Activated T-cell treated with anti-CD3 and anti-CD28 coated beads, Interleukin-2, amount 50 U/mL, for 24 hours (primary cell): ENCODE results near the gene ADARB2.
A peak's percentile ranks its signal among the peaks of the same experiment; 100 is the strongest.
"Not testable (repeated sequence)": the region's sequence is repeated elsewhere in the genome, so short reads cannot be mapped to it uniquely, and the experiment has no call there.

Experiments
- DNase-seq: peaks from one replicate; pipeline ENCODE4 v3.0.0-alpha.2; 2020
- H3K27ac Mint-ChIP-seq: 2 replicates; pipeline ENCODE4 v1.8.0; 2020; ENCODE audit warnings: mild to moderate bottlenecking, mixed read lengths
- H3K27me3 Mint-ChIP-seq: 2 replicates; pipeline ENCODE4 v1.8.0; 2020; ENCODE audit warnings: mixed read lengths
- H3K36me3 Mint-ChIP-seq: 2 replicates; pipeline ENCODE4 v1.8.0; 2020; ENCODE audit warnings: low read depth, mixed read lengths
- H3K4me1 Mint-ChIP-seq: 2 replicates; pipeline ENCODE4 v1.8.0; 2020; ENCODE audit warnings: low read depth, mixed read lengths
- H3K4me3 Mint-ChIP-seq: 2 replicates; pipeline ENCODE4 v1.8.0; 2020; ENCODE audit warnings: mild to moderate bottlenecking, moderate library complexity, mixed read lengths
- H3K9me3 Mint-ChIP-seq: 2 replicates; pipeline ENCODE4 v1.8.0; 2020; ENCODE audit warnings: mixed read lengths

The ADARB2 gene

DNA sequence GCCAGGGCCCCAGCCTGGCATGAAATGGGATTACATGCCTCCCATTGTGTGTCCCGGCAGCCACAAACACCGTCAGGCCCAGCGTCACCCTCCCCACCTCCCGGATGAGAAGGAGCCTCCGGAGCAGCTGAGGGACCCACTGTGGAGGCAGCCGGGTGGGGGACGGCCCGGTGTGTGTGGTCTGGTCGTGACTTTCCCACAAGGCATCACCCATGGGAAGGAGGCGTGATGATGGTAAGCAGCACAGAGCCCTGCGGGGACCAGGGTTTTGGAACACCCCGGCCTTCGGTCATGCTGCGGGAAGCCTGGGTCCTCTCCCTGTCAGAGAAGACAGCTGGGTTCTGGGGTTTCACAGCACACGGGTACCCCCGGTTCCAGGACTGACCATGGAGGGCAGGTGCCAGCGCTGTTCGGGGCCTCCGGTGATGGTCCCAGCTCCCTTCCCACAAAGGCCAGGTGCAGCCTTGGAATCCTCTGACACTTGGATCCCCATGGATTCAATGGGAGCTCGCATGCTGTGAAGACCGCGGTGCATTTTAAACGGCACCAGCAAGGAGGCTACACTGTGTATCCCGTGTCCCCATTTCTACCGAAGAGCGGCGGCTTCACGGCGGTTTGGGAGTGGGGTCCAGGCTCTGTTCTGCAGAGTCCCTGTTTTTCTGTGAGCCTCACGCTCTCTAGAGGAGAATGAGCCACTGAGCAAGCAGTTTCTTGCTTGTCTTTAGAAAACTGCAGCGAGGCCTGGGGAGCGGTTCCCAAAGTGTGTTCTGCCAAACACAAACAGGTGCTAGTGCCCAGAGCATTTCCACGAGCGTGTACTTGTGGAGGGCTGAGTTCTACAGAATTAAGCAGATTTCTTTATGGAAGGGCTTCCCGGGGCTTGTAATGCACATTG lies 336.0 kb downstream of the ADARB2 start:
- no peak for DNase-seq
- no peaks in the 10 kb centered on the region for H3K36me3 Mint-ChIP-seq
- H3K9me3 Mint-ChIP-seq = no peaks in the 10 kb centered on the region
- no peak overlapping the region for H3K27ac Mint-ChIP-seq
- no peaks in the 10 kb centered on the region for H3K27me3 Mint-ChIP-seq
- no peaks in the 10 kb centered on the region for H3K4me1 Mint-ChIP-seq
- no peak overlapping the region for H3K4me3 Mint-ChIP-seq

DNA sequence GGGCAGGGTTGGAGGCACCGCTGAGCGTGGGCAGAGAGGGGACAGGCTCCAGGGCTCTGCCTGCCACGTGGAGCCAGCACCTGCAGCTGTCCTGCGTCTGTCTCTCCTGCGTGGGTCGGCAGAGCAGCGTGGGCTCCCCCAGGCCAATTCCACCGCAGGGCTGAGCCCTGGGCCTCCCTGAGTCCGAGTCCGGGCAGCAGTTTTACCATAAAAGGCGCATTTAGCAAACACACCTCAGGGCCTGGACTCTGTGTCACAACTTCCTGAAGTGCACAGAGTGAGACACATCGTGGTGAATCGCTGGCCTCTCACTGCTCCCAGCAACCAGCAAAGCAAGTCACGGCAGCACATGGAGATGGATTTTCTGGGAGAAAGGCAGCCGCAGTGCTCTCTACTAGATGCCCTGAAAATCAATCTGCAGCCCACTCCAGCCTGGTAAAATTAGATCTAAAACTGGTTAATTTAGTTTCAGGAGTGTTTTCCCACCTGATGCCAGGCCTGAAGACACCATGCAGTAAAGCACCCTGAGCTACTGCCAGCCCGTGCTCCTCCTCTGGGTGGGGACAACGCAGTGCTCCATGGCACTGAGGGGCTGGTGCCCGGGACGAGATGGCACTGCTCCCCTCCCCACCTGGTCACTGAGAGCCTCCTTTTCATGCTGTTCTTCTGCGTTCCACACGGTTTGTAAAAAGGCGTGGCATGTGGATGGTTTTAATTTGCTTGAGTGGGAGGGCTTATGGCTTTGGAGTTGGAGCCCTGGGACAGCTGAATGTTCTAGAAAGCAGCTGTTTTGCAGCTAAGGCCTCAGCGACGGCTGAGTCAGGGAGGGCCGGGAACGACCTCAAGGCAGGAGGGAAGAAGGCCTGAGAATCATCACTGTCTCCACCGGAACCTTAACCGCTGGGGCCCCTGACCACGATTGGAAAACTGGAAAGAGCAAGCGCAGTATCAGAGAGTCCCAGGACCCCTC lies 336.9 kb downstream of the ADARB2 start:
- Mint-ChIP-seq H3K4me3 (no peak overlapping the region), H3K27me3 (no peaks in the 10 kb centered on the region), H3K36me3 (no peaks in the 10 kb centered on the region), H3K4me1 (no peaks in the 10 kb centered on the region), H3K9me3 (no peaks in the 10 kb centered on the region), H3K27ac (no peak overlapping the region)
- DNase-seq = no peak

DNA sequence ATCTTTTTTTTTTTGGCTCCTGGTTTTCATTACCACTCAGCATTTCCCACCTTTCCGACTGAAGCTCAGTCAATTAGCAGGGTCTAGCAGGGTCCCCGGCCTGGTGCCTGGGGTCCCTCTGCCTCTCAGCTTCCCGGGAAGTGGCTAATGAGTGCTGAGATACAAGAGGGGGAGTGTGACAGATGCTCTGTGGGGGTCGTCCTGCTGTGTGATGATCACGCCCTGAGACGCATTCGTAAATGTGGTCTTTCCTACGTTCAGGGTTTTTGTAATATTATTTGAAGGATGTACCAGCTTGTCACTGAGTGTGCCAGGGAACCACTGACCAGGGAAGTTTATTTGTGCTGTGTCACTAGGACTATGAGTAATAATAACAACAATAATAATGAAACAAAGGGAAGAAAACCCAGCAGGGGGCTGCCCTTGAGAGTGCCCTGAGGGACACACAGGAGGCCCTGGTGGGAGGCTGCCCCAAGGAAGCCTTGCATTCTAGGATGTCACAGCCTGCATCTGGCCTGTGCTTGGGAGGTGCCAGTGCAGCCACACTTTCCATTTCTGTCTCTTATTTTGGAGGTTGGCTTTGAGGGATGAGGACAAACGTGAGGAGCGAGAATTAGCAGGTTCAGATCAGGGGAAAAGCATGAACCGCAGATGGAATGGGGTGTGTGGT lies 337.8 kb downstream of the ADARB2 start:
- Mint-ChIP-seq H3K4me1 (no peaks in the 10 kb centered on the region), H3K9me3 (no peaks in the 10 kb centered on the region), H3K36me3 (no peaks in the 10 kb centered on the region), H3K4me3 (no peak overlapping the region), H3K27me3 (no peaks in the 10 kb centered on the region), H3K27ac (no peak overlapping the region)
- peak; percentile 2 for DNase-seq

DNA sequence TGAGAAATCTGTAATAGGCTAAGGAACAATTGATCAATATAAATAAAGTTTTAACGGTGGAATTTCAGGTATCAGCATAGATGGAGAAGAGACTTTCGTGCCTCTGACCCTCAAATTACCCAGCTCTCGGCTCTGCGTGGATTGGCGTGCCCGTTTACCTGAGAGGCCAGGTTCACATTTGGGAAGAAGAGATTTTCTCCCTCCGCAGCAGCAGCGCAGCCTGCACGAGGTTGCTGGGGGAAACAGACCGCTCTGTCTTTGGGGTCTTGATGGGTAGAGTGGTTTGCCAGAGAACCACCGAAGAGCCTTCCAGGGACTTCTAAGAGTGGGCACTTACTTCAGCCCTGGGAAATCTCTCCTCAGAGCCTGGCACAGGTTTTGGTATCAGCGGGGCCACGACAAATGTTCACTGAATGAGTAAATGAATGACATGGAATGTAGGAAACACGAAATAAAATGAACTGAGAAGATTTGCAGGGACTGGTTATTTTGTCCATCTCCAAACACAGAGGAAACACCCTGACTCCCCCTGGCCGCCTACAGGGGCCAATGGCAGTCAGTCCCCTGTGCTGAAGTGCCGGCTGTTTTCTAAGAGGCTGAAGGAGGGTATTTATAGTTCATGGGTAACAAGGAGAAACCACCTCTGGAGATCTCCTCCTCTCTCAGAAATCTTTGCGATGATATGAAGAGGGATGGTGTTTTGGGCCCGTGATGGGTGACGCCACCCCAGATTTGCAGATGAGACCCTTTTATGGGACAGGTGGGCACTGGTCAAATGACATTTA lies 338.5 kb downstream of the ADARB2 start:
- DNase-seq = no peak
- H3K9me3 Mint-ChIP-seq = no peaks in the 10 kb centered on the region
- no peaks in the 10 kb centered on the region for H3K27me3 Mint-ChIP-seq
- no peaks in the 10 kb centered on the region for H3K36me3 Mint-ChIP-seq
- H3K4me1 Mint-ChIP-seq = no peaks in the 10 kb centered on the region
- no peak overlapping the region for H3K4me3 Mint-ChIP-seq
- no peak overlapping the region for H3K27ac Mint-ChIP-seq

DNA sequence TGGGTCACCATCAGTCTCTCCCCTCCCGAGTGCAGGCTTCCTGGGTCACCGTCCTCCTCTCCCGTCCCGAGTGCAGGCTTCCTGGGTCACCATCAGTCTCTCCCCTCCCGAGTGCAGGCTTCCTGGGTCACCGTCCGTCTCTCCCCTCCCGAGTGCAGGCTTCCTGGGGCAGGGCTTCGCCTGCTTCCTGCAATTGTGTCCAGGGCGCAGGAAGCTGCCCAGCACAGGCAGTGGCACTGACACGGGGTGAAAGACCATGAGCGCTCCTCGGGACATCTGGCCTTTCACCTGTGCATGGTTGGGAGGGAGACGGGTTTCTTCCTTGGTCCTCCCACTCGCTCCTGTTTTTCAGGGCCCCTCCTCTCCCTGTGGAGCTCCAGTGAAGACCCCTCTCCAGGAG lies 339.2 kb downstream of the ADARB2 start:
- not testable (repeated sequence) for H3K27me3 Mint-ChIP-seq, H3K4me3 Mint-ChIP-seq
- DNase-seq = peak; percentile 18

DNA sequence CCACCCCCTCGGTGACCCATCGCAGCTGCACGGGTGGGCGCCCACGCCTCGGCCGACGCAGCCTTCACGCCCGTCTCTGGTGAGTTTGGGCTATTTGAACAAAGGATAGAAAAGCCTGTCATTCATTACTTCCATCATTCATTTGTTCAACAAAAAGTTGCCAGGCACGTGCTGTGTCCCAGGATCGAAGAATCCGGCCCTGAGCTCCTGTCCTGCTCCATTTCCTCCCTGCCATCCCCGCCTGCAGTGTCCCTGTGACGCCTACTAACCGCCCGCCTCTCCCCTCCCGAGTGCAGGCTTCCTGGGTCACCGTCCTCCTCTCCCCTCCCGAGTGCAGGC lies 341.1 kb downstream of the ADARB2 start:
- peak; percentile 8 for DNase-seq
- Mint-ChIP-seq H3K27me3 (no peaks in the 10 kb centered on the region), H3K27ac (no peak overlapping the region), H3K9me3 (no peaks in the 10 kb centered on the region), H3K36me3 (no peaks in the 10 kb centered on the region), H3K4me1 (no peaks in the 10 kb centered on the region), H3K4me3 (no peak overlapping the region)

More for the DNA sequence above, 339.2 kb downstream of the ADARB2 start:
- not testable (repeated sequence) for H3K27ac Mint-ChIP-seq, H3K9me3 Mint-ChIP-seq, H3K36me3 Mint-ChIP-seq, H3K4me1 Mint-ChIP-seq

DNA sequence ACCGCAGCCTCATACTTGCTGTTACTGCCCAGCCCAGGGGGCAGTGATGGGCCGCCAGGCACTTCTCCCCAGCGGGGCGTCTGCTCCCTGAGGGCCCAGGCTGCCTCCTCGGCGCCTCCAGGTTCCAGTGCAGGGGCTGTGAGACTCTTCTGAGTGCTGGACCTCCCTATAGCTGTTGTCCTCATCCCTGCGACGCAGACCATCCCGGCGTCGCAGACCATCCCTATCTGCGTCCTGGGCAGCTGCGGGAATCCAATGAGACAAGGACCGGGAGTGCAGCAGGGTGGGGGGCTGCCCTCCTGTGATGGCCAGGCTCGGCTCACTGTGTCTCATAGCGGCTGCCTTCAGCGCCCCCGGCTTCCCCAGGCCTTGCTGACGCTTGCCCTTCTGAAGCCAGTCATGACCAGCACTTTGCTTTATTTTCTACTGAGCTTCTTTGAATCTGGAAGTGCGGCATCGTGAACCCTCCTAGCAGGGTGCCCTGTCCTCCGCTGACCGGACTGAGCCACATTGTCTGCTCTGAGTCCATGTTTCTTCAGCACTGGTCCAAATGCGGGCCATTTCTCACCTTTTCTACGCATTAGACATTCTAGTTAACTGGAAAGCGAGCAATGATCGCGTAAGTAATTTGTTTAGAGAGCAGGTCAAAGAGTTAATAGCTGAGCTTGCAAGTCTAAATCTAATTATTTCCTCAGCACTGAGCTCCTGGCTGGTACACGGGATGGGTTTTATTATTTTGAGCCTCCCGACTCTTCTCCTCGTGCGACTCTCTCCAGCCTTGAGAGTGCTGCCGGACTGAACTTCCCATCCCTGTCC lies 341.6 kb downstream of the ADARB2 start:
- no peaks in the 10 kb centered on the region for H3K27me3 Mint-ChIP-seq
- H3K4me1 Mint-ChIP-seq = no peaks in the 10 kb centered on the region
- H3K4me3 Mint-ChIP-seq = no peak overlapping the region
- H3K27ac Mint-ChIP-seq = no peak overlapping the region
- H3K36me3 Mint-ChIP-seq = no peaks in the 10 kb centered on the region
- no peaks in the 10 kb centered on the region for H3K9me3 Mint-ChIP-seq
- DNase-seq = peak; percentile 8

DNA sequence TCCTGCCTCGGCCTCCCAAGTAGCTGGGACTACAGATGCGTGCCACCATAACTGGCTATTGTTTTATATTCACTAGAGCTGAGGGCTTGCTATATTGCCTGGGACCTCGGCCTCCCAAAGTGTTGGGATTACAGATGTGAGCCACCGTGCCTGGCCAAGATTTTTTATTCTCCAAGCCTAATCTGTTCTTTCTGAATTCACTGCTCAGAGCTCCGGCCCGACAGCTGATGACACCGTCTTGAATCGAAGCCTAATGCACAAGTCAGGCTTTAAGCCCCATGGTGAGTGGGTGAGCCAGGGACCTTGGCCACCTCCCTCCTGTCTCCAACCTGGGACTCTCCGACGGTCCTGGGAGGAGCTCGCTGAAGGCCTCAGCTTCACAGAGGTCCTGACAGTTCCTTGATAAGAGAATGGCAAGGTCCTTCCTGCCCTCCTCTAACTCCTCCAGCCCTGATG lies 342.3 kb downstream of the ADARB2 start:
- Mint-ChIP-seq H3K9me3 (no peaks in the 10 kb centered on the region), H3K27ac (no peak overlapping the region)

DNA sequence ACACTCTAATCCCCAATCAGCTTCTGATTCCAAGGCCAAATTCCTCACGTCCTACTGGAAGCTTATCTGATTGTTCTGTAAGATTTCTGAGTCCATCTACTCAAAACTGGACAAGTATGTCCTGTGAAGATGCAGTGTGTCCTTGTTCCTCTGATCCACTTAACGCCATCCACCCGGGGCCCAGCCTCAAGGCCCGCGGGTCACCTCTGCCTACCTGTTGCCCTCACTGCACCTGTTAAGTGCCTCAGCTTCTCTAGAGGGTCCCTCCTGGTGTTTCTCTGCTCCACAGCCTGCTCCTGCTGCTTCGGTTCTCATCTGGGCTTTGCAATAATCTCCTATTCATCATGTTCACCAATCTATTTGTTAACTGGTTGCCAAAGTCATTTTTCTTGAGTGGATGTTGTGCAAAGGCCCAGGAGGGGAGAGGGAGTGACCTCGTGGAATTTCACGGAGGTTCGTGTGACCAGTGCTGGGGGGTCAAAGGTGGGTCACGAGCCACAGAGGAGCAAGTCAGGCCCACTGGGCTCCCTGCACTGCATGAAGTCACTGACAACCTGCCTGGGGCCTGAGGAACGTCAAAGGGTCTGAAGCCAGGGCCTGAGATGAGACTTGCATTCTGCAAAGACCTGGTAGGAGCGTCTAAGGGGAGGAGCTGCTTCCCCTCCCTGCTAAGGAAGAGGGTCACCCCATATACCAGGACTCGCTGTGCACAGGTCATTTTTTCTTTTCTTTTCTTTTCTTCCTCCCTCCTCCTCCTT lies 343.0 kb downstream of the ADARB2 start:
- Mint-ChIP-seq H3K9me3 (no peaks in the 10 kb centered on the region), H3K36me3 (no peaks in the 10 kb centered on the region), H3K4me3 (no peak overlapping the region), H3K27ac (no peak overlapping the region), H3K27me3 (no peaks in the 10 kb centered on the region), H3K4me1 (no peaks in the 10 kb centered on the region)
- DNase-seq = peak; percentile 16

More for the DNA sequence above, 342.3 kb downstream of the ADARB2 start:
- Mint-ChIP-seq H3K4me3 (no peak overlapping the region), H3K27me3 (no peaks in the 10 kb centered on the region), H3K36me3 (no peaks in the 10 kb centered on the region), H3K4me1 (no peaks in the 10 kb centered on the region)
- DNase-seq = peak; percentile 18

DNA sequence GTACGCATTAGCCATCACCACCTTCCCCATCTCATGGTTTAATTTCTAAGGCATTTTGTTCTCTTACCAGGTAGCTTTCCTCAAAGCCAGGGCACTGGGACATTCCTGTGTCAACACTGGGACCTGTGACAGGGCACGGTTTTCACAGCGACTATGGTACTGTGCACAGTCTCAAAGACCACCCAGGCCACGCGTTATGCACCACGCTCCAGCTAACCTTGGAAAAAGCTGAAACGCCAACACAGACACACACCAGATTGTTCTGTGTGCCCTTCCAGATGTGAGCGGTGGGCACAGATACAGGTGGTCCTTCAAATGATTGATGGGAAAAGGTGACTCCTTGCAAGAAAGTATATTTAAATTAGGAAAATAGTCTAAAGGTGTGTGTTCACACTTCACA lies 343.8 kb downstream of the ADARB2 start:
- Mint-ChIP-seq H3K36me3 (no peaks in the 10 kb centered on the region), H3K9me3 (no peaks in the 10 kb centered on the region), H3K27ac (no peak overlapping the region), H3K27me3 (no peaks in the 10 kb centered on the region), H3K4me1 (no peaks in the 10 kb centered on the region), H3K4me3 (no peak overlapping the region)
- no peak for DNase-seq

DNA sequence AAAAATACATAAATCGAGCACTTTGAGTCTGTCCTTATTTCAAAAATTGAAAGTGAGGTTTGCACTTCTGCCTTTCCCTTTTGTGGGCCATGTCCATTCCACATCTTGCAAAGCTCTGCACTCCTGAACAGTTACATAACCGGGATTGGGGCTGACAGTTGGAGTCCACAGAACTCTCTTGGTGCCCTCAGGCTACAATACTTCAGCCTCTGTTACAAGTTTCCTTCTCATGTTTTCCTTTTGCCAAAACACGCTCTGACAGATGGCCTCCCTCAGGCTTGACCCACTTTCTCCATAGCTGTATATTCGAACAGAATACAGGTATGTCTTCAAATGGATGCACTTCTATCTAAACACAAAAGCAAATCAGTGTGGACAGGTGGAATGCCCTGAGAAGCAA lies 345.2 kb downstream of the ADARB2 start:
- no peak overlapping the region for H3K27ac Mint-ChIP-seq
- no peaks in the 10 kb centered on the region for H3K4me1 Mint-ChIP-seq
- no peaks in the 10 kb centered on the region for H3K27me3 Mint-ChIP-seq
- H3K4me3 Mint-ChIP-seq = no peak overlapping the region
- H3K9me3 Mint-ChIP-seq = no peaks in the 10 kb centered on the region
- no peaks in the 10 kb centered on the region for H3K36me3 Mint-ChIP-seq
- DNase-seq = no peak

DNA sequence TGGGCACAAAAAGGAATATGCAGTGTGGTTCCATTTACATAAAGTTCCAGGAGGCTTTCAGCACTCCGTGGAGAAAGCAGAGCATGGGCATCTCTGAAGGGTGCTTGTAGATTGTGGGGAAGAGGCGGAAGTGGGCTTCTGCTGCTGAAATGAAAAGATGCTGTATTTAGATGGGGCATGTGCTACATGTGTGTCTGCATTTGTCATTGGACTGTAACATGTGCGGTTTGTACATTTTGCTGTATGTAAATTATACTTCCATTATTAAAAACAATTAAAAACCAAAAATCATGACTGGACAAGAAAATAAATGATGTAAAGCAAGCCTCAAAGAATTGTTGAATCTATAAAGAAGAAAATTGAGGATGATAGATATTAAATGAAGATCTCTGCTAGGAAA lies 347.1 kb downstream of the ADARB2 start:
- H3K27me3 Mint-ChIP-seq = peaks cover 4% of the 10 kb centered on the region
- no peak overlapping the region for H3K4me3 Mint-ChIP-seq
- H3K27ac Mint-ChIP-seq = no peak overlapping the region
- no peaks in the 10 kb centered on the region for H3K9me3 Mint-ChIP-seq
- no peaks in the 10 kb centered on the region for H3K36me3 Mint-ChIP-seq
- H3K4me1 Mint-ChIP-seq = no peaks in the 10 kb centered on the region
- DNase-seq = no peak

DNA sequence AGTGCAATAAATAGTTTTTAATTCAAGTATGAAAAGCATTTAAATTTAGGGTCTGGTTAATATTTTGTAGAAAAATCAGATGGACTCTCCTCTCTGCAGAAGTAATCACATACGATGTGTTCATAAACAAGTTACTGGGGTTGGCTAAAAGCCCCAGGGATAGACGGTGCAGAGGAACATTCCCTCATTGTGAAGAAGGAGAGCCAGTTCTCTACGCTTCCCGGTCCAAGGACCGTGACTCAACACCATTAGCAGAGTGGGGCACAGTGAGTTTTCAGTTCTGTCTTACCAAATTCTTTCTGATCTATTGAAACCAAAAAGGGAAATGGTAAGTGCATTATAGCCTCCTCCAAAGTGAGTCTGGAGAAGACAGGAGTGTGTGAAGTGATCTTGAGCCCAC lies 353.3 kb downstream of the ADARB2 start:
- Mint-ChIP-seq H3K4me3 (no peak overlapping the region), H3K4me1 (no peaks in the 10 kb centered on the region), H3K27me3 (peaks cover 55% of the 10 kb centered on the region), H3K9me3 (no peaks in the 10 kb centered on the region), H3K36me3 (no peaks in the 10 kb centered on the region), H3K27ac (no peak overlapping the region)
- no peak for DNase-seq
